HG03469 (cell line): ENCODE data around the gene TWNK.

Experiments used
- ATAC-seq: cut with Tn5 transposase; IDR thresholded peaks from one replicate; pipeline ENCODE4 v1.9.1; 2021; ENCODE audit warnings: mild to moderate bottlenecking, moderate library complexity, moderate number of reproducible peaks; ENCODE audit not compliant: unreplicated experiment

Gene TWNK

GRCh38 chr10:100996678-100997359 lies 9.5 kb downstream of the TWNK start:
- ATAC-seq, result no peak

GRCh38 chr10:100997360-100998182 lies 10.2 kb downstream of the TWNK start:
- ATAC-seq, result no peak

GRCh38 chr10:100998183-100998990 lies 11.0 kb downstream of the TWNK start:
- no peak for ATAC-seq

GRCh38 chr10:100998991-100999741 lies 11.8 kb downstream of the TWNK start:
- no peak for ATAC-seq

GRCh38 chr10:100999742-101000126 lies 12.4 kb downstream of the TWNK start, which contains the start of gene LZTS2:
Gene LZTS2 (plus strand): TSS chr10:100999808. CDS start chr10:101002539, 2,731 bp downstream.
- ATAC-seq, result no peak

GRCh38 chr10:101000127-101000914 lies 13.0 kb downstream of the TWNK start:
- no peak for ATAC-seq

- ATAC-seq, result no peak
Observed at GRCh38 chr10:101000915-101001658, 13.7 kb downstream of the TWNK start.

GRCh38 chr10:101001659-101002035 lies 14.3 kb downstream of the TWNK start:
- ATAC-seq, result no peak

- no peak for ATAC-seq
Observed at GRCh38 chr10:101002456-101002855, 15.1 kb downstream of the TWNK start.

GRCh38 chr10:101003639-101004206 lies 16.4 kb downstream of the TWNK start:
- ATAC-seq, result no peak

- ATAC-seq, result no peak
Observed at GRCh38 chr10:101005361-101005760, 18.0 kb downstream of the TWNK start.

GRCh38 chr10:101005869-101006567 lies 18.7 kb downstream of the TWNK start:
- no peak for ATAC-seq

- ATAC-seq, result no peak
Observed at GRCh38 chr10:101006593-101007098, 19.3 kb downstream of the TWNK start.

- ATAC-seq, result no peak
Observed at GRCh38 chr10:101007099-101007711, 19.9 kb downstream of the TWNK start.

GRCh38 chr10:101007915-101008822 lies 20.8 kb downstream of the TWNK start:
- no peak for ATAC-seq

- no peak for ATAC-seq
Observed at GRCh38 chr10:101008823-101009423, 21.6 kb downstream of the TWNK start.
